ENCODE data around the gene TBC1D24.

The TBC1D24 gene

DNA sequence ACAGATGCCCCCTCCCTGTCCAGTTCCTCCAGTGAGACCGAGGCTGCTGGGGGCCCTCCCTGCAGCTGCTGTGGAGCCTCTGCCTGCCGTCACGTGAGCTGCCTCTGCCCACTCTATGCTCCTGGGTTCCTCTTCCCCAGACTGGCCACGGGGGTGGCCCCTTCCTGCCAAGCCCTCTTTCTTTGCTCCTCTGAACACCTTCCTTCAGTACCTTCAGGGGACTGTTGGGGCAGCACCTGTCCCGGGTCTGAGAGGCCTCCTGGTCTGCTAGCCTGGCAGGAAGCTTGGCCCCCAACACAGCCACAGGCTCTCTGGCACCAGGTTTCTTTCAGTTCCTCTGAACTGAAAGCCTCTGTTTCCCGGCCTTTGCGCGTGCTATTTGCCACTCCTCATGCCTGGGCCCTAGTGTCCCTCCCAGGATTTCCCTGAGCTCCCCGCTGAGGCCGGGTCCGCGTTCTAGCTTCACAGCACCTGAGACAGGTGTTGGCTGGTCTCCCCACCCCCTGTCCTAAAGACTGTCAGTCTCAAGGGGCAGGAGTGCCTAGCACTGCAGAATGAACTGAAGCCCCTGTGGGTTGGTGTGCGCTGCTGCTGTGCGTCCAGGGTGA is 32.2 kb downstream of the TBC1D24 start:
- no peak for DNase-seq
- in situ Hi-C loops (cut with HindIII; ENCODE audit: low pct_ligation_motif_present, low pct_unique_long_range_greater_than_20kb, low sequenced_read_pairs), result no loop called here

GRCh38 chr16:2507665-2508064 is 32.7 kb downstream of the TBC1D24 start:
- in situ Hi-C loops (cut with HindIII; ENCODE audit: low pct_ligation_motif_present, low pct_unique_long_range_greater_than_20kb, low sequenced_read_pairs), result no loop called here

DNA sequence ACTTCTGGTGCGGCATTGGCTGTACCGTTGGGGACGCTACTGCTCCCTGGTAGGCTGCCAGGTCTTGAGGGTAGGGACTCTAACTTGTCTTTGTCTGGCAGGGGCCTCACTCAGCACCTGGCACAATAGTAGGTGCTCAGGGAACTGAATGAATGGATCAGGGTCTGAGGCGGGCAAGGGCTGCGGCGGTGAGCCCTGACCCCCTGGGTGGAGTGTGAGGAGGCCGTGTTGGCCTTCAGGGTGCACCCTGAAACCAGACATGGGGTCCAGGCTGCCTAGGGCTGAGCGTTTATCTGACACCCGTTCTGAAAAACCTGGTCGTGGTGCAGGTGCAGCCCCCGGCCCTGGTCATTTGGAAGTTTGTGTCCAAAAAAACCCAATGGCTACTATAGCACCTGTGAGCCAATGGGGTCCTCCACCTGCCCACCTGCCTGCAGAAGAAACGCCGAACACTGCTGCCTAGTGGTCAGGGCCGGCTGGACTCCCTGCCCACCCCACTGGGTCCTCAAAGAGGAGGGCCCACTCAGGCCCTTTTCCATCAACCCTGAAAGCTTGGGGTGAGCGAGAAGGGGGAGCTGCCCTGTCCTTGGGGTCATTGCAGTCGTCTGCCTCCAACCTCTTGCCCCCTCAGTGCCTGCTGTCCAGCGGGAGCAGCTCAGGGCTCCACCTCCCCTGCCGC is 33.9 kb downstream of the TBC1D24 start:
- in situ Hi-C loops (cut with HindIII; ENCODE audit: low pct_ligation_motif_present, low pct_unique_long_range_greater_than_20kb, low sequenced_read_pairs), result no loop called here
- no peak for DNase-seq

More at GRCh38 chr16:2507665-2508064, 32.7 kb downstream of the TBC1D24 start:
- DNase-seq, result no peak

DNA sequence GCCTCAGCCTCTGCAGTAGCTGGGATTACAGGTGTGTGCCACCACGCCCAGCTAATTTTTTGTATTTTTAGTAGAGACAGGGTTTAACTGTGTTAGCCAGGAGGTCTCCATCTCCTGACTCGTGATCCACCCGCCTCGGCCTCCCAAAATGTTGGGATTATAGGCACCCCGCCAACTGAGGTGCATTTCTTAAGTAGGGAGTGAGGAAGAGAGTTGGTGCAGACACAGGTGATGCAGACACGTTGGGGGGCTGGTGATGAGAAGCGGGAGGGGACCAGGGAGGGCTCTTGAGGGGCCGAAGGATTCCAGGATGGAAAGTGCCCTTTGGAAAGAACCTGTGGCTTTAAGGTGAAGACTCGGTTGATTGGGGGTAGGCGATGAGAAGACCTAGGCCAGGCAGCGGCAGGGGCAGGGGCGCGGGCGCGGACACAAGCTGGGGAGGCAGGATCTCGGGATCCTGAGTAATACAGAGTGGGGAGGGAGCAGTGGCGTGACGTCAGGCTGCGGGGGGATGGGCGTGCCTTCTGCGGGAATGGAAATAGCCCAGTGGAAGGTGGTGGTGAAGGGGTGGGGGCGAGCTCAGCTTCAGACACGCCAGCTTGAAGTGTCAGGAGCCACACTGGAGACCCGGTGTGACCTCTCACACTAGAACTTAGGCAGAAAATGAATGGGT is 36.3 kb downstream of the TBC1D24 start:
- in situ Hi-C loops (cut with HindIII; ENCODE audit: low pct_ligation_motif_present, low pct_unique_long_range_greater_than_20kb, low sequenced_read_pairs), result no loop called here
- peak; percentile 85 for DNase-seq

- in situ Hi-C loops (cut with HindIII; ENCODE audit: low pct_ligation_motif_present, low pct_unique_long_range_greater_than_20kb, low sequenced_read_pairs), result no loop called here
- no peak for DNase-seq
Measured at GRCh38 chr16:2511996-2512734, 37.2 kb downstream of the TBC1D24 start.

- no peak for DNase-seq
- in situ Hi-C loops (cut with HindIII; ENCODE audit: low pct_ligation_motif_present, low pct_unique_long_range_greater_than_20kb, low sequenced_read_pairs), result no loop called here
Measured at GRCh38 chr16:2512735-2513404, 37.9 kb downstream of the TBC1D24 start.

GRCh38 chr16:2513405-2514332 is 38.7 kb downstream of the TBC1D24 start, which contains the start of gene ATP6V0C:
Gene ATP6V0C (plus strand): TSS chr16:2513952. CDS start chr16:2514104, 152 bp downstream.
- in situ Hi-C loops (cut with HindIII; ENCODE audit: low pct_ligation_motif_present, low pct_unique_long_range_greater_than_20kb, low sequenced_read_pairs), result no loop called here
- DNase-seq, result peak; percentile 93

DNA sequence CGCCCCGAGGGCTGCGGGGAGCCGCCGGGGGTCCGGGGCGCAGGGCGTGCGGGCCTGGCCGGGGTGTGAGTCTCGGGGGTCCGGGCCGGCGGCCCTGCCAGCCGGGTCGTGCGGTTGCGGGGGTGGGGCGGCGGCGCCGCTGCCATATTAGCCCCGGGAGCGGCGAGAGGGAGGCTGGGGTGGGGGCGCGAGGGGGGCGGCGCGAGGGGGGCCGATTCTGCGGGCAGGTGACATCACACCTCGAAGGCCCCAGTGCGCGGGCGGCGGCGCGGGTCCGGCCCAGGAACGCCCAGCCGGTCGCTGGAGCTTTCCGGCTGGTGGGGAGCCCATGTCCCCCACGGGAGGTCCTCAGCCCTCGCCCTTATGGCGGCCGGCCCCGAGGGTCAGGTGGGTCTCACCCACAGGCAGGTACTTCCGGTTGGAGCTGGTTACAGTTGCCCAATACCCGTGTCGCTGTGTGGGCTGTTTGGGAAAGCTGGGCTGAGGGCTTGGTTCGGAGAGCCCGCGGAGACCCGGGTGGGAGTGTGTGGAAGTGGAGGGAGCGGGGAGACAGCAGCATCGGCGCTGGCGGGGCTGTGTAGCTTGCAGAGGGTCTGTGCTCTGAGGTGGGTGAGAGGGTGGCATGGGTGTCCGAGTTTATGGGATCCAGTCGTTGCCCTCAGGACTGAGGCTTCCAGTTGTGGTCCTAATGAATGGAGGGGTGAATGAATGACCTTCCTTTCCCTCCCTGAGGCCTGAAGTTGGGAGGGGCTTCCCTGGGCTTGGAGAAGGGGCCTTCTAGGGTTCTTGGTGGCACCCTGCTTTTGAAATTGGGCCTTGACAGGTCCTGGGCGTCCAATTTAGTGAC is 39.6 kb downstream of the TBC1D24 start:
- in situ Hi-C loops (cut with HindIII; ENCODE audit: low pct_ligation_motif_present, low pct_unique_long_range_greater_than_20kb, low sequenced_read_pairs), result no loop called here
- DNase-seq, result no peak

DNA sequence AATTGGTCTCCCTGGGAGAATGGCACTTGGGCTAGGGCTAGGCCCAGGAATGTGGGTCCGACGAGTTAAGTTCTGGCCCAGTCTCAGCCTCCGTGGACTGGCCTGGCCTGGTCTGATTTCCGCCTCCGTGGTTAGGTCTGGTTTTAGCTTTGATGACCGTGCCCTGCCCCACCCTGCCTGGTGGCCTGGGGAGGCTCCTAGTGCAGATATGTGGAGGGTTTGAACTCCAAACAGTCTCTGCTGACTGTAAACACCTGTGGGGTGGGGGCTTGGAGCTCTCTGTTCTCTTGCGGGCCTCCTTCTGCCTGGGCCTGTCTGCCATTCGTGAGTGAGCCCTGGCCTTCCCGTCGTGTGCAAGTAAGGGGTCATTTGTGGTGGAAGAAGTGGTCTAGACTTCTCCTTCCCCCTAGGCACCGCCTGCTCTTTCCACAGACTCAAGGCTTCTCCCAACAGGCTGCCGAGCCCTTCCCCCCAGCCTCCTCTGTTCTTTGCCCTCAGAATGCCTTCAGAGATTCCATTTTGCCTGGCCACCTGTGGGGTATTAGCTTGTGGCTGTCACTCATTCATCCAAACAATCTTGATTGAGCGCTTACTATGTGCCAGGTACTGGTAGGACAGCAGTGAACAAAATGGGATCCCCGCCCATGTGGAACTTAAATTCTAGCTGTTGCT is 40.4 kb downstream of the TBC1D24 start:
- in situ Hi-C loops (cut with HindIII; ENCODE audit: low pct_ligation_motif_present, low pct_unique_long_range_greater_than_20kb, low sequenced_read_pairs), result no loop called here
- DNase-seq, result no peak

- in situ Hi-C loops (cut with HindIII; ENCODE audit: low pct_ligation_motif_present, low pct_unique_long_range_greater_than_20kb, low sequenced_read_pairs), result no loop called here
- DNase-seq, result peak; percentile 53
Measured at GRCh38 chr16:2516391-2517240, 41.7 kb downstream of the TBC1D24 start.

- in situ Hi-C loops (cut with HindIII; ENCODE audit: low pct_ligation_motif_present, low pct_unique_long_range_greater_than_20kb, low sequenced_read_pairs), result no loop called here
- no peak for DNase-seq
Measured at GRCh38 chr16:2517954-2518605, 43.2 kb downstream of the TBC1D24 start.

- in situ Hi-C loops (cut with HindIII; ENCODE audit: low pct_ligation_motif_present, low pct_unique_long_range_greater_than_20kb, low sequenced_read_pairs), result no loop called here
- DNase-seq, result no peak
Measured at GRCh38 chr16:2518823-2519710, 44.1 kb downstream of the TBC1D24 start.

- DNase-seq, result no peak
- in situ Hi-C loops (cut with HindIII; ENCODE audit: low pct_ligation_motif_present, low pct_unique_long_range_greater_than_20kb, low sequenced_read_pairs), result no loop called here
Measured at GRCh38 chr16:2519711-2520080, 44.8 kb downstream of the TBC1D24 start.

GRCh38 chr16:2520097-2520783 is 45.3 kb downstream of the TBC1D24 start, which contains the start of gene AMDHD2:
Gene AMDHD2 (plus strand): TSS chr16:2520371. CDS start chr16:2520459, 88 bp downstream.
- DNase-seq, result peak; percentile 94
- in situ Hi-C loops (cut with HindIII; ENCODE audit: low pct_ligation_motif_present, low pct_unique_long_range_greater_than_20kb, low sequenced_read_pairs), result no loop called here
